GM19043 (cell line): ENCODE data around the gene ANTXR2.
A peak's percentile ranks its signal among the peaks of the same experiment; 100 is the strongest.
"Not testable (repeated sequence)": the region's sequence is repeated elsewhere in the genome, so short reads cannot be mapped to it uniquely, and the experiment has no call there.

Source experiments
- ATAC-seq: cut with Tn5 transposase; IDR thresholded peaks from one replicate; pipeline ENCODE4 v1.9.1; 2021; ENCODE audit warnings: low read depth; ENCODE audit not compliant: unreplicated experiment

ANTXR2 gene

DNA sequence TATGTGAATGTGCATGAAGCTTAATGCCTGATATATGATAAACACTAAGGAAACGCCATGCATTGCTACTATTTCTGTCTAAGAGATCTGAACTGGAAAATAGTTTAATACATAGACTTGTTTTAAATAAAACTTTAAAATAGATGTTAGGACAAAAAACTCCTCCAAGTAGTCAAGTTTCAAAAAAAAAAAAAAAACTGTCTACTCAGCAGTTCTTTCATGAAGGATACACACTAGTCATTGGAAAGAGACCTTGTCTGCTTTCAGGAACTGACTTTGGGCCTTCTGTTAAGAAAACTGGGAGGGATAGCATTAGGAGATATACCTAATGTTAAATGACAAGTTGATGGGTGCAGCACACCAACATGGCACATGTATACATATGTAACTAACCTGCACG, 138.4 kb downstream of the ANTXR2 start:
- no peak for ATAC-seq

DNA sequence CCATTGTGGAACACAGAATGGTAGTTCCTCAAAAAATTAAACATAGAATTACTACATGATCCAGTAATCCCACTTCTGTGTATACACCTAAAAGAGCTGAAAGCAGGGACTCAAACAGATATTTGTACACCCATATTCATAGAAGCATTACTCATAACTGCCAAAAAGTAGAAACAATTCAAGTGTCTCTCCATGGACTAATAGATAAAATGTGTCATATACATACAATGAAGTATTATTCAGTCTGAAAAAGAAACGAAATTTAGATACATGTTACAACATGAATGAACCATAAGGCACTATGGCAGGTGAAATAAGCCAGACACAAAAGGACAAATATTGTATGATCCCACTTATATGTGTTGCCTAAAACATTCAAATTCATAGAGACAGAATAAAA, 145.1 kb downstream of the ANTXR2 start:
- no peak for ATAC-seq

DNA sequence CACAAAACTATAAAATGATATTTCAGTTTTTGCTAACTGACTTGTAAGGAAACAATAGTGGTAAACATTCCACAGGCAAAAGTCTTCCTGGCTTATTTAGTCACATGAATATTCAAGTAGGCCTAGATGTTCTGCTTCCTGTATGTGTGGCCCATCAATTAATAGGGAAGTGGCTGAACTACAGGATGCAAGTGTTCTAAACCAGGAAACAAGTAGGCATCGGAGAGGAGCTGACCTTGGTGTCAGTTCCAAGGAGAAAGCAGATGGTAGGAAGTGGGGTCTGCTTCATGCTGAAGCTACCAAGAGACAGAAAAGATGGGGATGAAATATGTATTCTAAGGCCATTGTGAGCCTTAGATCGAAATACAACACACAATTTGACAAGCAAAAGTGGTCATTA, 149.7 kb downstream of the ANTXR2 start:
- no peak for ATAC-seq

DNA sequence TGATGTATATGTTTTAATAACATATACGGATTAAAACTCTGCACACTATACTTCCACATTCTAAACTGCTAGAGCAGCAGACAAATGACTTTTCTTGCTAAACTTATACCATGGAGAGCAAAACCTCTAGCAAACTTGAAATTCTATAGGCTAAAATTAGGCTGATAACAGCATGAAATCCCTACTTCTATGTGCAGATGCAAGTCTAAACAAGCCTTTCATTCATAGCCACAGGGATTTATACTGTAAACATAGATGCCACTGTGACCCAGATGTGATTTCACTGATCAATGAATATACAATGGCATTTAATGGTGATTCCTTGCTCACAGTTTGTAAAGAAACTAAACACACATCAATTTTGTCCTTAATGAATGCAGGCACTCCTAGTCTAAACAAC, 151.0 kb downstream of the ANTXR2 start:
- ATAC-seq: no peak

DNA sequence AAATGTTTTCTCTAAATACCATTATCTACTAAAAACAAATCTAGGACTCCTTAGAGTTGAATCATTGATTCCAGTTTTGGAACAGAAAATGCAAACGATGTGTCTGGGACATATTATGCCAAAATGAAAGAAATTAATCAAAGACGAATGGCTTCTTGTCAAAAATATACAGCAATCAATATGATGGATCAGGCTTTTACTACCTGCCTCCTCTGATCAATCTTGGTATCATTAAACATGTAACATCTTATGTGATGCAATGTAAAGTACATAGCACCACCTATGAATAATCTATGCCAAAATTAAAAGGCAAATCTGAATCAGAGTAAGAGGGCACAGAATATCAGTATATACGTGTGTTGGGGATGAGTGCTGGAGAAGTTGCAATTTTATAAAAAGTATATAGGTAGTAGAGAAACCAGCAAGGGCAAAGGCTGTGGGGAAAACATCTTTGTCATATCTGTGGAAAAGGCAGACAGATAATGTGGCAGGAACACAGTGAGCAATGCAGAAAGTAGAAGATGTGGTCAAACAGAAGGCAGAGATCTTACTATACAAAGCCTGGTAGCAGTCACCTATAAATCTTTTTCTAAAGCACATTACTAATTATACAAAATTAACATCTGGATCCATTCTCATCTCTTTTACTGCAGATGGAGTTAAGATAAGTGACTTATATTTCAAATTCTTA, 152.7 kb downstream of the ANTXR2 start:
- ATAC-seq: no peak

DNA sequence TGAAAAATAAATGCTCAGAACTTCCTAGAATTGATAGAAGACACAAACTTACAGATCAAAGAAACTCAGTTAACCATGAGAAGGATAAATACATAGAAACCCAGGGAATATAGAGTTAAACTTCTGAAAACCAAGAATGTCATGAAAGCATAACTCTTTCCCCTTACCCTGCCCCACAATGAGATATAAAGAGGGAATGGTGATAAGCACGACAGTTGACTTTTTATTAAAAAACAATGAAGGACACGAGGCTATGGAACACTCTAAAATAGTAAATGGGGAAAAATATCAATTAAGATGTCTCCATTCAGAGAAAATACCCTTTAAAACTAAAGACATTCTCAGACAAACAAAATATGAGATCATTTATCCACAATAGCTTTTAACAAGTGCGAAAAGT, 154.7 kb downstream of the ANTXR2 start:
- ATAC-seq: no peak

DNA sequence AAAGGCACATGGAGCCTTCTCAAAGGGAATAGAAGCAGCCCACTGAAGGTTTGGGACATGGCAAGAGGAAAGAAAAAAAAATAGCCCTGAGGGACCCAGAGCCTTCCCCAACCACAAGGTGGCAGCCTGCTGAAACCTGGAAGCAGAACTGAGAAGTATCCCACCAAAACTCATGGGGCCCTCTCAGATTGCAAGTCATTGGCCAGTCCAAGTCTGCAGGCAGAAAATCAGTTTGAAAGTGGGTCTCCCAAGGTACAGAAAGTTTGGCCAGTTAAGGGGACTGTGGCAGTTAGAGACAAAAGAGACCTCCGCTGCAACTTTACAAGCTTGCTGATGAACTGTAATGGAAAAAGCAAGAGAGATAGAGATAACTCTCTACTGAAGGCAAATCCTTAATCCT, 155.8 kb downstream of the ANTXR2 start:
- ATAC-seq: peak; percentile 83

DNA sequence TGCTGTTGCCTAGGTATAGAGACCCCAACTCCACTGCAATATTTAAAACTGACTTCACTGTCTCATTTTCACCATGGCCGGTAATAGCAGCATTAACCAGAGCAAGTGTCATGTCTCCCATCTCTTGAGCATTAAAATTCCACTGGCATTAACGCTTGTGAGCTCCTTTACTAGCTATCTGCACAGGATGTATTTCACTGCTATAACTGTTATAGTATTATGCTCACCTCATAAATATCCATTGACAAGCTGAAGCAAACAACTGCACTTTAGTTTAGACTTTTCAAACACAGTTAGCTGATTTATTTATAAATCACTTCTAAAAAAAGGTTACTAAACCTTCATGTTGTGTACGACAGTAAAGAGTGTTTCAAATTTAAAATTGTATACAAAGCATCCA, 157.8 kb downstream of the ANTXR2 start:
- ATAC-seq: no peak

DNA sequence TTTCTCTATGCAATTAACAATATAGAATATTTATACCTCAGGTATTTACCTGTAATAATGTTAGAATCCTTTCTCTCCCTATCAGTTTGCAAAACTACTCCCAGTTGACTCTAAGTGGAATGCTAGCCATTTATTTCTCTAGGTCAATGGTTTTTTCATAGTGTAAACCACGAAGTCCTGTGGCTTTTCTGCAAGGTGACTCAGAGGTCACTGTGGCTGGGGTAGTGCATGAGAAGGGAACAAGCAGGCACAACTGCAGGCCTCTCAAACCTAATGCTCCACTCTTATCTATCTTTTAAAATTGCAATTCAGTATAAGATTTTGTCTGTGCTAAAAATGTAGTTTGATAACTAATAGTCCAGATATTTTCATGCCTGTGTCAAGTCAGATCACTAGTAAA, 159.4 kb downstream of the ANTXR2 start:
- no peak for ATAC-seq

DNA sequence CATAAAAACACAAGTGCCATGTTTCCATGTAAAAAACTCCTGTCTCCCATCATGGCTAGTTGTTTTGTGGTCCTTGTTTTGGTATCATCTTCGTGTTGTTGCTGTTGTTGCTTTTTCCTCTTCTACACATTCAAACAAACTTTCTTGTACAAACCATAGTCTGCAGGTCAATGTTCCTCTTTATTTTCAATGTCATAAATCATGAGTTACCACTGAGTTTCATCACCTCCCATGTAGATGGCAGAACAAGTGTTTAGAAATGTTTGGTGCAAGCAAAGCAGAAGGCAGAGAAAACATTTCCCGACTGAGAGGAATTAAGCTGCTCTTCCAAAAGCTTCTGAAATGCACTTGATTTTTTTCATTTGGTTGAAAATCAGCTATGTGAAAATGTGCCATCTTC, 166.0 kb downstream of the ANTXR2 start:
- no peak for ATAC-seq

DNA sequence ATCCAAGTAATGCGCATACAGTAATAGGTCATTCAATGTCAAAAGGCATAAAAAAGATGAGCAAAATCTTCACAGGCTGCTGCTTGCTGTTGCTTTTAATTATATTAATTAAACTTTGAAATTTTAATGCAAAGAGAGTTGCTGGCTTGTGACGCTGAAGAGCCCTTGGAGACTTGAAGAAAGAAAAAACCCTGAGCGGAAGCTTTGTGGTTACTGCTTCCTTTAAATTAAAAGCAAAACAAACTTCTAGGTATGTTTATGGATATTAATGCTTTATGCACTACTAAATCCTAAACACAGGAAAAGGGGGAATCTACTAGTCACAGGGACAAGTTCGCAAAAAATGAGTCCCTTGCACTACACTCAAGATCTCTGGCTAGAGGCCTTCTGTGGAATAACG, 166.7 kb downstream of the ANTXR2 start:
- no peak for ATAC-seq

DNA sequence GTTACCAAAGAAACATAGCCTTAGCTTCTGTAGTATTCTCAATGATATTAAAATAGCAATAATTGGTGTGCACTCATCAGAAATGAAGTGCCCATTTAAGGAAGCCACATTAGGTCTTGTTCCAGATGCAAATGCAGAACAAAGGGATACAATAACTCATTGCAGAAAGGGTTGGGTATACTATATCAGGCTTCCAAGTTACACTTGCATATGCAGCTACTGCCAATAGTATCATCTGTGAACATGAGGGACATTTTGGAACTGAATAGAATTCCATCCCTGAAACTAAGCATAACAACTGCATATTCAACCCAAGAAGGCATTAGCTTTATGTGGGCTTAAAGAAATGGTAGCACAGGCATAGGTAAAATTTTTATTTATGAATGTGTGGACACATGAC, 167.8 kb downstream of the ANTXR2 start:
- no peak for ATAC-seq

DNA sequence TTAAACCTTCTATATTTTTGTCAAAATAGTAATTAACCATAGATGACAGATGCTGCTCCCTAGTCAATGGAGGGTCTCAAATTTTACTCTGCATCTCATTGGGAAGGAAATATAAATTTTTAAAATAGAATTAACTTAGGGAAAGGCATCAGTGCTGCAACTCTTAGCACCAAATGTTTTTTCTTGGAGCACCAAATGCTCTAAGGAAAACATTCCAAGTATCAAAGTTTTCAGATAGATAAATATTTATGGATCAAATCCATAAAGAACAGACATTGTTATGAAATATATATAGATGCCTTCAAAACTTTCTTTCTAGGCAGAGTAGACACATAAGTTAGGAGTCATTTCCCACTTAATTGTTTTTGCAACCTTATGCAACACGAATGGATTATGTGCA, 168.7 kb downstream of the ANTXR2 start:
- no peak for ATAC-seq

DNA sequence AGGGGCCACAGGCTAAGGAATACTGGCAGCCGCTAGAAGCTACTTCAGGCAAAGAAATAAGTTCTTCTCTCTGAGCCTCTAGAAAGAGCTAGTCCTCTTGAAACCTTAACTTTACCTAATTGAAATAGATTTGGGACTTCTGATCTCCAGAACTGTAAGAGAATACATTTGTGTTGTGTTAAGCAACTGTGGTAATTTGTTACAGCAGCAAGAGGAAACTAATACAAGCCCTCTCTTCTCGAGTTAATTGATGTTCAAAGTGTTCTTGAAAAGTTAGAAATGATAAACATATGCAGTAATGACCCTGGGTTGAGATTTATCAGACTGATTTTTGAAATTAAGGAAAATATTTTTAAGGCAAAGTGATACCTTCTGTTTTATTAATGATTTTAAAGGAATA, 172.8 kb downstream of the ANTXR2 start:
- no peak for ATAC-seq

DNA sequence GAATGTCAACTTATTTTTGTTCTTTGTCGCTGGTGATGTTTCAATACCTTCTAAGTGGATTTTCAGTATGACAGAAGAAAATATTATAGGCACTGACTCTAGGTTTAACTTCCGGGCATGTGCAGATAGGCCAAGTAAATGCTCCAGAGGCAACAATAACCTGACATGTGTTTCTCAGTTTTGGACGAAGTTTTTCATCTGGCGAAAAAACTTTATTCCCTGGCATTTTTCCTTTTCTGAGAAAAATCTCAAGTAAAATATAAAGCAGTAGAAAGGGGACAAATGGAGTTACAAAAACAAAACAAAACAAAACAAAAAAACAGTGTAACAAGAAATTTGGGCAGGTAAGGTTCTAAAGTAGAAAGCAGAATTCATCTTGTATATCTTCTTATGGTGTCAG, 173.5 kb downstream of the ANTXR2 start:
- ATAC-seq: no peak

DNA sequence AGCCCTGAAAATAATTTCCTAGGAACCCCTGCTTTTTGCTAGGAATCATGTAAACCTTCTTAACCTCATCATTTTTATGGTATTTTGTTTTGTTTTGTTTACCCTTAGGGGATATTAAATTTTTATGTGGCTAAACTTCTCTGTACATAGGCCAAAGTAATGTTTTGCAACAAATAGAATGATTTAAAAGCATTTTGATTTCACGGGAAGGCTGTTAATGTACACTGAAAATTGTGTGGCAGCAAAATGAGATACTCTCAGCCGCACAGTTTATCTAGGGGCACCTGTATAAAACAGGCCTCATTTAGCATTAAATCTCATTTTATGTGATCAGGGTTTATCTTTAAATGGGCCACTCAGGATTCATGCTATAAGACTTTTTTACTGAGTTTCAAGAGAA, 175.0 kb downstream of the ANTXR2 start:
- no peak for ATAC-seq

DNA sequence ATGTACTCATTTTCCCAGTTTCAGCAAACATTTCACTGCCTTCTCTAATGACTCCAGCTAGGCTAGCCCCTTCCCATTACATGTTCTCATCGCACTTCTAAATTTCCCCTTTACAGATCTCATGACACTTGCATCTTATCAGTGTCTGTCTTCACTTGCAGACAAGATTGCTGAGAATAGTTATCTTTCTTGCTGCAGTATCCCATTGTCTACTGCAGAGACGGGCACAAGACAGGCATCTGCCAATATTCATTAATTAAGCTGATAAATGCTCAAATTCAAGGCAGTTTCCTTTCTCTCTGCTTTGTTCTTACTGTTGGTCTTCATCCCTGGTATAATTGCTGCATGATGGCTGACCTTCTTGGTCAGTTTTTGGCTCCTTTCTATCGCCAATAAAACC, 175.9 kb downstream of the ANTXR2 start:
- no peak for ATAC-seq

DNA sequence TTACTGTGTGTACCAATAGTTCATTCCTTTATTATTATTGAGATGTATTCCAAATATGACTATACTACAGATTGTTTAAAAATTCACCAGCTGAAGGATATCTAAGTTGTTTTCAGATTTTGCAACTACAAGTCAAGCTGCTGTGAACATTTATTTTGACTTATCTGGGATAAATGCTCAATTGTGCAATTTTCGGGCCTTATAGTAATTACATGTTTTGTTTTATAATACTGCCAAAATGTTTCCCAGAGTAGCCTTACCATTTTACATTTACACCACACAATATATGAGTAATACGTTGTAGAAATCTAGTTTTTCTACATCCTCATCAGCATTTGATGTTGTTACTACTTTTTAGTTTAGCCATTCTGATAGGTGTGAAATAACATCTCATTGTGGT, 179.6 kb downstream of the ANTXR2 start:
- ATAC-seq: no peak

DNA sequence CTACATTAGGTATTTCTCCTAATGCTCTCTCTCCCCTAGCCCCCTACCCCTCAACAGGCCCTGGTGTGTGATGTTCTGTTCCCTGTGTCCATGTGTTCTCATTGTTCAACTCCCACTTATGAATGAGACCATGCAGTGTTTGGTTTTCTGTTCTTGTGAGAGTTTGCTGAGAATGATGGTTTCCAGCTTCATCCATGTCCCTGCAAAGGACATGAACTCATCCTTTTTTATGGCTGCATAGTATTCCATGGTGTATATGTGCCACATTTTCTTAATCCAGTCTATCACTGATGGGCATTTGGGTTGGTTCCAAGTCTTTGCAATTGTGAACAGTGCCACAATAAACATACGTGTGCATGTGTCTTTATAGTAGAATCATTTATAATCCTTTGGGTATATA, 184.0 kb downstream of the ANTXR2 start:
- not testable (repeated sequence) for ATAC-seq

DNA sequence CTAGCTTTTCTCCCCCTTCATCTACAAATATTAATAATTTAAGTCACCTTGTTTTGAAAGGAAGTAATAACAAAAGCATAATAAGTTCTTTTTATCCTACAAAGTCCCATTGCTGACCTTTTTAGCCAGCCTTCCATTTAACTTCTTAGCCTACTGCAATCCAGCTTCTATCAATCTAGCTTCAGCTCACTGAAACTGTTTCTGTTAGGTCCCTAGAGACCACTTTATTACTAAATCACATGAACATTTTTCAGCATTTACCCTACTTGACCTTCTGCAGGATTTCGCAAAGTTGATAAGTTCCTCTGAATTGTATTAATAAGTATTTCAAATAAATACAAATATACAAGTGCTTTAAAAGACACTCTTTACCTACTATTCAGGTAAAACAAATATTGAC, 186.5 kb downstream of the ANTXR2 start:
- no peak for ATAC-seq

DNA sequence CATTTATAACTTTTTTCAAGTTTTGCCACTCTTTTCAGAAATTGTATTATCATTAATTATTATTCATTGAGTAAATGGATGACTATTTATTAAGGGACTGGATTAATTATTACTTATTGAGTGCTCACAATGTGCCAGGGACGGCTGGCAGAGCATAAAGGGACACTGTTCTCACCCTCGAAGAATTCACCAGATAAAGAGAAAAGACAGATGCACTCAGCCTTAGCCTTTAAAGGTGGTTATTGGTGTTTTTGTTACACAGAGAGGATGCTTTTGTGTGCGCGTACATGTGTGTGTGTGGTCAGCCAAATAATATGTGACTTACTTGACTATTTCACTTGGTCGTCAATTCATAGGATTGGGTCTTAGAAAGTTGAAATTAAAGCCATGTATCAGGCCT, 187.0 kb downstream of the ANTXR2 start:
- no peak for ATAC-seq

DNA sequence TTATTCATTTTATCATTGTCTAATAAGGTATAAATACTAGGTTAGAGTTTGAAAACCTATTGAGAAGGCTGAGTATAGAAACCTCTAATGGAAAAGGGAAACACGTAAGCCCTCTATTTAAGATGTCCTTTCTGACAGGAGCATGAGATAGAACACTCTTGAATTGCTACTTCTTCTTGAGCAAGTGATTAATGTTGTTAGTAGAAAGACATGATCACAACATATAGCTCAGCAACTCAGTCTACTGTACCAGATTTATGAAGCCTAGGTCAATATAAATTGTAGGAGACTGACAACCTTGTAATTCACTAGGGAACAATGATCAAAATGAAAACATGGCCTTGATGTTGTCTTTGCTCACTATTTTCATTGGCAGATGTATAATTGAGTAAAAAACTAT, 189.7 kb downstream of the ANTXR2 start:
- ATAC-seq: no peak

DNA sequence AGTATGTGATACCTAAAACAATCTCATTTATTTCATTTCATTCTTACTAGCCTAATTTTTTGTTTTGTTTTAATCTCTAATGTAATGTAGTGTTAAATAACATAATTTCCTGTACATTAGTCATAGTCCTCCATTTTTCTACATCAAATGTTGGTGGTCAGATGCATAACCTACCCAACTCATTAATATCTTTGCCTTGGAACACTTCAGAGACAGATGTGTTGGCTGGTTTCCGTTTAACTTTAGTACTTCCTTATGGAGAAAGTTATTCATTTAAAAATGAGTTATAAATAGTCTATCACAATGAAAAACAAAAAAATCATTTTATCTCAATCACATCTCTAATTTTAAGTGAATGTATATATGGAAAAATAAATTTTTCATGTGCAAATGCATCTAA, 190.2 kb downstream of the ANTXR2 start:
- no peak for ATAC-seq
